Fibroblast of lung (primary cell): ENCODE measurements around the gene ADAT2.

Experiments
- EZH2 ChIP-seq: IDR thresholded peaks from 2 replicates; pipeline ENCODE4 v1.5.1; 2012; ENCODE audit warnings: low read length, control low read depth, mild to moderate bottlenecking; ENCODE audit errors: missing control alignments
- TF ChIP-seq, protein P1 (sequence below), 2 donors: IDR thresholded peaks in 1 of 2; conservative IDR thresholded peaks in 1 of 2; 1 replicate in 1 of 2; 2 replicates in 1 of 2; pipeline ENCODE4 v1.5.1; 2011 to 2012; ENCODE audit warnings: low read length in 2 of 2, control low read depth in 1 of 2, inconsistent platforms in 1 of 2, low read depth in 1 of 2, mild to moderate bottlenecking in 1 of 2

DNA sequence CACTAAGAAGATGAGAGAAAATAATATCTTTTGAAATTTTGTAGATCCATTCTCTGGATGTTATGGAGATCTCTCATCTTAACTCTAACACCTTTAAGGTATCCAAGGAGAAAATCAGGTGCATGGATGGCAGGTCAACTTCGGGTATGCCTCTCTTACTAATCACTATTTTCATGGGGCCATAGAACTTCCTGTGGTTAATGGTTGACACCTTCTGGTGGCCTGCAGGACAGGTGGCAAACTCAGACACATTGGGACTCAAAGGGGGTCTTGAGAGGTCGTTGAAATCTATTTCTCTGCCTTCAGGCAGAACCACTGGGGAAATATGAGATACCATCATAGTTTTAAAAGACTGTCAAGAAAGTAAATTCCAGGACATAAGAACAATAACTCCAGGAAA lies 76.5 kb downstream of the ADAT2 start:
- TF ChIP-seq, protein P1, sequence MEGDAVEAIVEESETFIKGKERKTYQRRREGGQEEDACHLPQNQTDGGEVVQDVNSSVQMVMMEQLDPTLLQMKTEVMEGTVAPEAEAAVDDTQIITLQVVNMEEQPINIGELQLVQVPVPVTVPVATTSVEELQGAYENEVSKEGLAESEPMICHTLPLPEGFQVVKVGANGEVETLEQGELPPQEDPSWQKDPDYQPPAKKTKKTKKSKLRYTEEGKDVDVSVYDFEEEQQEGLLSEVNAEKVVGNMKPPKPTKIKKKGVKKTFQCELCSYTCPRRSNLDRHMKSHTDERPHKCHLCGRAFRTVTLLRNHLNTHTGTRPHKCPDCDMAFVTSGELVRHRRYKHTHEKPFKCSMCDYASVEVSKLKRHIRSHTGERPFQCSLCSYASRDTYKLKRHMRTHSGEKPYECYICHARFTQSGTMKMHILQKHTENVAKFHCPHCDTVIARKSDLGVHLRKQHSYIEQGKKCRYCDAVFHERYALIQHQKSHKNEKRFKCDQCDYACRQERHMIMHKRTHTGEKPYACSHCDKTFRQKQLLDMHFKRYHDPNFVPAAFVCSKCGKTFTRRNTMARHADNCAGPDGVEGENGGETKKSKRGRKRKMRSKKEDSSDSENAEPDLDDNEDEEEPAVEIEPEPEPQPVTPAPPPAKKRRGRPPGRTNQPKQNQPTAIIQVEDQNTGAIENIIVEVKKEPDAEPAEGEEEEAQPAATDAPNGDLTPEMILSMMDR (conservative IDR thresholded peaks at IDR 0.05 in 1 of 2, IDR thresholded peaks at IDR 0.05 in 1 of 2; ENCODE audit: low read depth in 1 of 2, low read length in 2 of 2), result no peak
- no peak for TF ChIP-seq EZH2
